Panc1 (cell line): Measurements from ENCODE around the gene DEPP1.

ENCODE experiments used
- CTCF ChIP-seq: fragments of 450-650 bp; IDR thresholded peaks from 2 replicates; pipeline ENCODE4 v1.5.1; 2017; ENCODE audit warnings: mild to moderate bottlenecking
- POLR2AphosphoS5 ChIP-seq: IDR thresholded peaks from 2 replicates; pipeline ENCODE4 v1.6.1; 2012; ENCODE audit warnings: mild to moderate bottlenecking, low read depth, low read length, moderate library complexity
- REST ChIP-seq, 2 experiments: IDR thresholded peaks; 2 replicates each; pipeline ENCODE4 v1.6.1; 2011 to 2012; ENCODE audit warnings: low read depth in 2 of 2, control low read depth in 1 of 2, low read length in 1 of 2, mild to moderate bottlenecking in 1 of 2, moderate library complexity in 1 of 2; ENCODE audit not compliant: insufficient read depth in 1 of 2
- SIN3A ChIP-seq: IDR thresholded peaks from 2 replicates; pipeline ENCODE4 v1.6.1; 2012; ENCODE audit warnings: low read depth, mild to moderate bottlenecking, low read length, moderate library complexity, borderline replicate concordance; ENCODE audit not compliant: insufficient read depth
- TCF7L2 ChIP-seq: IDR thresholded peaks from 2 replicates; pipeline ENCODE4 v1.6.1; 2011; ENCODE audit warnings: mild to moderate bottlenecking, low read depth, low read length, inconsistent platforms

- no peak for TF ChIP-seq CTCF
- TF ChIP-seq REST (IDR thresholded peaks at IDR 0.05; ENCODE audit: insufficient read depth in 1 of 2, low read depth in 2 of 2, low read length in 1 of 2): no peak
- no peak for TF ChIP-seq POLR2AphosphoS5
- no peak for TF ChIP-seq TCF7L2
- TF ChIP-seq SIN3A: no peak
Measured at GRCh38 chr10:44956717-44957706, 21.6 kb downstream of the DEPP1 start.
